Psoas muscle (tissue), 8 donors: ENCODE results near the gene PSMA2. TPM values are rescaled to one million over a fixed set of nuclear protein-coding genes. Genes with fewer than 3 reads are reported as not detected.

ENCODE experiments used
- ATAC-seq, 4 donors: fragments of 200-7000 bp; cut with Tn5 transposase; one replicate each; pipeline ENCODE4 v1.9.1; 2020; ENCODE audit warnings: moderate library complexity in 3 of 4, mild to moderate bottlenecking in 2 of 4
- DNase-seq, 2 donors: peaks; one replicate each; pipeline ENCODE4 v3.0.0-alpha.2; 2020
- H3K27ac ChIP-seq: fragments of 200-600 bp; one replicate; pipeline ENCODE4 v1.8.0; 2022
- H3K27me3 ChIP-seq, 3 donors: fragments of 200-600 bp in 1 of 3; one replicate each; pipeline versions ENCODE4 v1.6.1 to v1.8.0; 2013 to 2022; ENCODE audit warnings: low read length in 2 of 3, mild to moderate bottlenecking in 2 of 3, moderate library complexity in 1 of 3; ENCODE audit not compliant: insufficient read depth in 3 of 3
- H3K36me3 ChIP-seq, 2 donors: fragments of 200-600 bp in 1 of 2; one replicate each; pipeline versions ENCODE4 v1.6.1 to v1.8.0; 2013 to 2022; ENCODE audit warnings: low read depth in 1 of 2, mild to moderate bottlenecking in 1 of 2, moderate library complexity in 1 of 2; ENCODE audit not compliant: insufficient read depth in 1 of 2
- H3K4me1 ChIP-seq: fragments of 200-600 bp; one replicate; pipeline ENCODE4 v1.8.0; 2022
- H3K4me3 ChIP-seq: fragments of 200-600 bp; one replicate; pipeline ENCODE4 v1.8.0; 2022; ENCODE audit warnings: mild to moderate bottlenecking
- H3K9me3 ChIP-seq: fragments of 200-600 bp; one replicate; pipeline ENCODE4 v1.8.0; 2022
- WGBS, 3 donors: extraction: QIAGEN DNeasy Blood & Tissue Kit; methylation state at CpG; one replicate each; pipeline versions ENCODE4 v1.1.6 to v1.1.7; 2013; 5-methylcytosine and 5-hydroxymethylcytosine counted together
- intact Hi-C, 2 donors: fragments of 100-400 bp; cut with DNase I; formaldehyde crosslinking; loops; one replicate each; pipeline versions ENCODE4 v1.11.0 to v1.14.2; 2022
- polyA plus RNA-seq, 3 donors: library from polyadenylated mRNA; stranded (reverse); fragments of 200-250 nt; gene quantifications; one replicate each; pipeline ENCODE4 v1.2.3, GENCODE V29; 2013
- total RNA-seq, 4 donors: library from RNA; stranded (reverse); fragmentation: NEBNext Ultra II Directional in 2 of 4; extraction: Animal tissue kit (Norgen Biotek cat#: 25700) in 2 of 4; gene quantifications; one replicate each; pipeline versions ENCODE4 v1.2.1 to v1.2.4, GENCODE V29; 2021 to 2023
- TF ChIP-seq, protein P1 (sequence below): fragments of 200-600 bp; IDR thresholded peaks from one replicate; pipeline ENCODE4 v1.8.0; 2022; ENCODE audit warnings: antibody characterized with exemption
- donor health status: healthy with polysubstance abuse.
- donor health status: DM: no; HTN: no; CAD: no; lungs with moderate emphysema.
- donor health status: Bipolar disorder and iron deficiency.
- donor health status: healthy.
- donor health status: DM: yes; HTN: yes; CAD: no.
- donor health status: DM: no; HTN: no; CAD: no.
- donor health status: DM: no; HTN: no; CAD: no.
- donor health status: DM: yes; HTN: yes; CAD: no.

Gene PSMA2
- total and polyA plus RNA-seq, 7 donors: 57.4 to 334 (median 145) TPM

- 91 to 94% (median 93%) methylated on average over 2 of the region's 2 CpGs for WGBS, 3 donors
- intact Hi-C loops: loop anchor here in 1 of 2 donors (10.0 kb wide), 1 partner anchor 134 kb away; no protein-coding TSS in a partner anchor
- ATAC-seq: no peak
- no peak for DNase-seq
- Histone ChIP-seq H3K9me3 (no peaks in the 10 kb centered on the region), H3K36me3 (no peaks in the 10 kb centered on the region), H3K4me3 (no peak overlapping the region), H3K27ac (no peak overlapping the region), H3K27me3 (no peaks in the 10 kb centered on the region), H3K4me1 (no peaks in the 10 kb centered on the region)
- TF ChIP-seq, protein P1, sequence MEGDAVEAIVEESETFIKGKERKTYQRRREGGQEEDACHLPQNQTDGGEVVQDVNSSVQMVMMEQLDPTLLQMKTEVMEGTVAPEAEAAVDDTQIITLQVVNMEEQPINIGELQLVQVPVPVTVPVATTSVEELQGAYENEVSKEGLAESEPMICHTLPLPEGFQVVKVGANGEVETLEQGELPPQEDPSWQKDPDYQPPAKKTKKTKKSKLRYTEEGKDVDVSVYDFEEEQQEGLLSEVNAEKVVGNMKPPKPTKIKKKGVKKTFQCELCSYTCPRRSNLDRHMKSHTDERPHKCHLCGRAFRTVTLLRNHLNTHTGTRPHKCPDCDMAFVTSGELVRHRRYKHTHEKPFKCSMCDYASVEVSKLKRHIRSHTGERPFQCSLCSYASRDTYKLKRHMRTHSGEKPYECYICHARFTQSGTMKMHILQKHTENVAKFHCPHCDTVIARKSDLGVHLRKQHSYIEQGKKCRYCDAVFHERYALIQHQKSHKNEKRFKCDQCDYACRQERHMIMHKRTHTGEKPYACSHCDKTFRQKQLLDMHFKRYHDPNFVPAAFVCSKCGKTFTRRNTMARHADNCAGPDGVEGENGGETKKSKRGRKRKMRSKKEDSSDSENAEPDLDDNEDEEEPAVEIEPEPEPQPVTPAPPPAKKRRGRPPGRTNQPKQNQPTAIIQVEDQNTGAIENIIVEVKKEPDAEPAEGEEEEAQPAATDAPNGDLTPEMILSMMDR: no peak
Observed at GRCh38 chr7:42880392-42880791, 51.6 kb downstream of the PSMA2 start.

GRCh38 chr7:42878303-42878702 lies 53.7 kb downstream of the PSMA2 start:
- ATAC-seq (no peak), DNase-seq (no peak)
- Histone ChIP-seq H3K27ac (no peak overlapping the region), H3K27me3 (no peaks in the 10 kb centered on the region), H3K36me3 (no peaks in the 10 kb centered on the region), H3K4me3 (no peak overlapping the region), H3K9me3 (no peaks in the 10 kb centered on the region), H3K4me1 (no peaks in the 10 kb centered on the region)
- TF ChIP-seq, protein P1: no peak
- intact Hi-C loops: loop anchor here in 1 of 2 donors (5.0 kb wide), 1 partner anchor 936 kb away; no protein-coding TSS in a partner anchor
- 83 to 88% (median 84%) methylated on average over 3 of the region's 3 CpGs for WGBS, 3 donors

GRCh38 chr7:42877862-42878261 lies 54.1 kb downstream of the PSMA2 start:
- Histone ChIP-seq H3K27ac (no peak overlapping the region), H3K9me3 (no peaks in the 10 kb centered on the region), H3K4me1 (no peaks in the 10 kb centered on the region), H3K4me3 (no peak overlapping the region), H3K36me3 (no peaks in the 10 kb centered on the region), H3K27me3 (no peaks in the 10 kb centered on the region)
- intact Hi-C loops: loop anchor here in 1 of 2 donors (5.0 kb wide), 1 partner anchor 936 kb away; no protein-coding TSS in a partner anchor
- no peak for DNase-seq
- 72 to 78% (median 74%) methylated on average over 2 of the region's 2 CpGs for WGBS, 3 donors
- TF ChIP-seq, protein P1: no peak
- ATAC-seq: no peak

- Histone ChIP-seq H3K4me1 (no peaks in the 10 kb centered on the region), H3K4me3 (no peak overlapping the region), H3K27ac (no peak overlapping the region), H3K9me3 (no peaks in the 10 kb centered on the region), H3K36me3 (no peaks in the 10 kb centered on the region), H3K27me3 (no peaks in the 10 kb centered on the region)
- intact Hi-C loops: loop anchor here in 1 of 2 donors (5.0 kb wide), 1 partner anchor 934 kb away; no protein-coding TSS in a partner anchor
- ATAC-seq (peak in 2 of 4 donors; percentile 55 to 66), DNase-seq (no peak)
- 41 to 52% (median 42%) methylated on average over 5 of the region's 5 CpGs for WGBS, 3 donors
- TF ChIP-seq, protein P1: peak; percentile 69
Observed at GRCh38 chr7:42876182-42877068, 55.5 kb downstream of the PSMA2 start.
